ENCODE data around the gene PKDCC.

PKDCC gene

GRCh38 chr2:42050010-42050702 is 2.3 kb downstream of the PKDCC start:
- no peak for DNase-seq

GRCh38 chr2:42050703-42051542 is 3.1 kb downstream of the PKDCC start:
- no peak for DNase-seq

- DNase-seq = no peak
Observed at GRCh38 chr2:42051543-42052235, 3.9 kb downstream of the PKDCC start.

- DNase-seq = no peak
Observed at GRCh38 chr2:42052702-42053481, 5.1 kb downstream of the PKDCC start.

GRCh38 chr2:42053482-42053790 is 5.6 kb downstream of the PKDCC start:
- DNase-seq = no peak

GRCh38 chr2:42053791-42054701 is 6.2 kb downstream of the PKDCC start:
- no peak for DNase-seq

GRCh38 chr2:42054714-42055430 is 7.1 kb downstream of the PKDCC start:
- DNase-seq = no peak

GRCh38 chr2:42055573-42056514 is 8.0 kb downstream of the PKDCC start:
- no peak for DNase-seq

- DNase-seq = no peak
Observed at GRCh38 chr2:42057159-42057901, 9.5 kb downstream of the PKDCC start.

- no peak for DNase-seq
Observed at GRCh38 chr2:42057902-42058450, 10.2 kb downstream of the PKDCC start.

GRCh38 chr2:42059261-42059898 is 11.6 kb downstream of the PKDCC start:
- DNase-seq = no peak

GRCh38 chr2:42060028-42060427 is 12.2 kb downstream of the PKDCC start:
- no peak for DNase-seq

- no peak for DNase-seq
Observed at GRCh38 chr2:42060718-42061619, 13.1 kb downstream of the PKDCC start.

- DNase-seq = no peak
Observed at GRCh38 chr2:42061839-42062238, 14.0 kb downstream of the PKDCC start.

- DNase-seq = no peak
Observed at GRCh38 chr2:42063431-42064171, 15.8 kb downstream of the PKDCC start.

- no peak for DNase-seq
Observed at GRCh38 chr2:42064417-42064942, 16.7 kb downstream of the PKDCC start.

All from NCI-H1694 (cell line).